Measurements from ENCODE around the gene ZNF800. TPM values are rescaled to one million over a fixed set of nuclear protein-coding genes. Genes with fewer than 3 reads are reported as not detected.

ZNF800 gene
- total RNA-seq, 1 donor from 2014 or later: 24.6 TPM

DNA sequence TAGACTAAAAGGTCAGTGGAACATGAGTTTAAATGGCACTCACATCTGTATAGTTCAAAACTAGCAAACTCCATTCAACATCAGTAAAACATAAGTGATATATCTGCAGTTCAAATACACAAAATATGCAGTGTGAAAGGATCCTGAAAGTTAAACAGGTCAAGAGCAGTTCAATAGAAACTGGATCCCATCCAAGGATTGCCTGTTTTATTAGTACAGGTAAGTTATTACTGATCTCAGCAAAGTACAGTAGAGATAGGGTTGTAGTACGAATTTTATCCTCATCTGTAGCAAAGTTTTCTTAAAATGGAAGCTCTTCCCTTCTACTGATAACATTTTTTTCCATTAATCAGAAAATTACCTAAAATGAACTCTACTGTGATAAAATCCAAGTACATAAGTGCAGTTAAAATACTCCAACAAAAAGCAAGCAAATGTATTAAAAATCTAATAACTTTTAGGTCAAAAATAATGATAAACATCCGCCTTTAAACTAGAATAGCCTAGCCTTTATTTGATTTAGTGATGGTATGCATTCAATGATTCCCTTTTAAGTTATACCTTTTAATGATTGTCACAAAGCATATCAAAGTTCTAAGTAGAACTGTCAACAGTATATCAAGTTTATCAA is 2.2 kb downstream of the ZNF800 start:
- DNase-seq (ENCODE audit: low read depth): no peak

DNA sequence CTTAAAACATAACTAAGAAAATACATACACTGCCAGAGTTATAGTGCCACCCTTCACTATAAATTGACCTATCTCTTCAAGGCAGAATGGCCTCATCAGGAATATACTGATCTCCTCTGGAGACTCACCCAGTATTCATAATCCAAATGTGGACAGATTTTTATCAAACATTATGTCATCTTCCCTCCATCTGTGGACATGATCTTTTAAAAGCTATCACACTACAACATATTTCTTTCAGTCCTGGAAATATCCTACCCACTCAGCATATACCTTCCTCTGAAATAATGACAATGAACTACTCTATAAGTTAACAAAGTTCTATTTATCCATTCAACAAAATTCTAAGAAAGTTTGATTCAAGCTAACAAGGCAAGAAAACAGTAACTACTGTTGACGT is 3.2 kb downstream of the ZNF800 start:
- DNase-seq (ENCODE audit: low read depth): no peak

DNA sequence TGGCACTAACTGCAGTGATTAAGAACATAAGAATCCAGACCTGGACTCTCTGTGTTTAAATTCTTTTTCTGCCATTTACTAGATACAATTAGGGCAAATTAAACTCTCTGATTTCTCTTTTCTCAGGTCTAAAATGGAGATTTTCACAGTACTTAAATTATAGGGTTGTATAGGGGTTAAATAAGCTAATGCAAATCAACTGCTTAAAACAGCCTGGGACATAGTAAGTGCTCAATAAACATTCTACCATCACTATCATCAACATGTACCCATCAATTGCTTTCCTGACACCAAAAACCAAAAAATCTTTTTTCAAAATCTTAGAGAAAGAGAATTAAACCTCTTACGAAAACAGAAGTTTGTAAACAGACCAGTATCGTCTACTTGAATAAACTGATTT is 4.5 kb downstream of the ZNF800 start:
- DNase-seq (ENCODE audit: low read depth): no peak

DNA sequence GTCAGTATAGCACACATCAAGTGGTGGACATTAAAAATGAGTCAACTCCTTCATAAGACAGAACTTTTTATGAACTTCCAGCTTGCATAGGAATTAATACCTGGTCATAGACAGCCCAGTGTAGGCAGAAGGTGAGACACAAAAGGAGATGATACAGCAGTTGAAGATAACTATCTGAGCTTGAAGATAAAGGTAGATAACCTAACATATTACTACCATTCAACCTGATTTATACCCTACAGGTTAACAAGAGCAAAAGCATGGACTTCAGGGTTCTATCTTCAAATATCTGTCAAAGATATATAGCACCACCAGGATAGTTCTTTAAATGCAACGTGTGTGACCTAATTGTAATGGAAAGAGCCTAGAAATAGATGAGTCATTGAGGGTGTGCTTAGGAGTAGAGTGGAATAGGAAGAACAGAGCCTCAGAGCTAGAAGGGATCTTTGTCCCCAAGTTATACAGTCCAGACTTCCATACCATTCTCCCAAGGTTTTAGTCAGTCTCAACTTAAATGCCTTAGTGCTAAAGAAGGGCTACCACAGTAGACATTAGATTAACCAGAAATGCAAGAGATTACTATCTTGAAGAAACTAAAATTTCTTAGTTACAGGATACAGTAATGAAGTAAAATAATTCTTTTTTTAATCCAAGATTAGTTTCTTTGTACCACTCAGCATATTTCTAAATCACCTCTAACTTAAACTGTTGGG is 9.2 kb downstream of the ZNF800 start:
- DNase-seq (ENCODE audit: low read depth): peak; percentile 40

DNA sequence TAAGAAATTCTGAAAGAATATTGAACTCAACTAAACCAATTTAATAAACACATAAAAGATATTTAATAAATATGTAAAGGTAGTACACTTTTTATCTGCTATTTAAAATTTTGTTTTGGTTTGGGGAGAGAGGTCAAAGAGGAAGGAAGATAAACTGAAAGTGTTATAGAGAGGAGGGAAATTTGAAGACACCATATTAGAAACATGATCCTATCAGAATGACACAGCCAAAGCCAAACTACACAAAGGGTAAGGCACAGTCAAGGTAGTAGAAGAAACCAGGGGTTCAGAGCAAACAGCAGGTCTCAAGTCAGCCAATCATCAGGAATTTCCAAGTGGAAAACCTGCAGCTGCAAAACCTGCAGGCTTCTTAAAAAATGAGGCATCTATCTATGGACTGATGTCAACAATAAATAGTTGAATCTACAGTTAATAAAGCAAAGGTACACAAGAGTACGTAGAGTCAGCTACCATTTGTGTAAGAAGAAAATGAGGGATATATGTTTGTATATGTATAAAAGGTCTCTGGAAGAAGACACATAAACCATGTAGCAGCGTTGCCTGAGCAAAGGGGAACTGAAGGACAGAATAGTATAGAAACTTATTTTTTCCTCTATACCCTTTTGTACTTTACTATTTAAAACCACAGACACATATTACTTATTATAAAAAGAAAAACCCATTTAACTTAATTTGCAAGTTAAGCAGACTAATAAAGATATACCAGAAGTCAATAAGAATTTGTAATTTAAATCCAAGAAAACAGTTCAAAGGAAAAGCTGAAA is 10.0 kb downstream of the ZNF800 start:
- DNase-seq (ENCODE audit: low read depth): no peak

DNA sequence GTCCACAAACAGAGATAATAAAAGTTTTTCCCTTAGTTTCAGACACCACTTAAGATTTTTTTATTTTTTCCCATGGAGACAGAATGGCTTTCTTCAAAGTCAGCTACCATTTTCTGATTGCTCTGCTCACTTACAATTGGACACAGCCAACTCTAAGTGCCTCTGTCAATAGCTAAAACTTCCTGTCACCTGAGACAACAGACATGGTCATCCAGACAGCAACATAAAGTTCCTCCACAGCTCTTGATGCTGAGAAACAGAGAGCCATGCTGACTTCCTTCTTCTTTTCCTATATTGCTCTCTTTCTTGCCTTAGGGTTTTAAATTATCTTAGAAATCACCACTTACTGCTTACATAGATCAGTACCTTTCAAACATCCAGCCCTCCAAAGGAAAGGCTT is 12.0 kb downstream of the ZNF800 start:
- DNase-seq (ENCODE audit: low read depth): no peak

DNA sequence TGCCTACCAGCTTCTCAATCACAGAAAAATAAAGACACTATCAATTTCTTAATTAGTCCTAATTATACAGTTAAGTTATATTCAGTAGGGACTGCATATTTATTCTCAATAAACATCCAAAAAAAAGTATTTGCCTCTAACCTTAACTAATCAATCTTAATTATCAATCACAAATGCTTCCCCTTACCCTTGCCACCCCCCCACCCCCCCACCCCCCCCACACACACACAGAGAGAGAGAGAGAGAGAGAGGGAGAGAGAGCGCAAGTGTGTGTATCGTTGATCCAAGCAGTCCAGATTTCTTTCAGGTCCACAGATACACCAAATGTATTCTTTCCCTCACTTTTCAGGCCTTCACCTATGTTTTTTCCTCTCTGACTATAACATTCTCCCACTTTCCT is 12.9 kb downstream of the ZNF800 start:
- DNase-seq (ENCODE audit: low read depth): no peak

- no peak for DNase-seq (ENCODE audit: low read depth)
Observed at GRCh38 chr7:127378537-127378936, 14.0 kb downstream of the ZNF800 start.

DNA sequence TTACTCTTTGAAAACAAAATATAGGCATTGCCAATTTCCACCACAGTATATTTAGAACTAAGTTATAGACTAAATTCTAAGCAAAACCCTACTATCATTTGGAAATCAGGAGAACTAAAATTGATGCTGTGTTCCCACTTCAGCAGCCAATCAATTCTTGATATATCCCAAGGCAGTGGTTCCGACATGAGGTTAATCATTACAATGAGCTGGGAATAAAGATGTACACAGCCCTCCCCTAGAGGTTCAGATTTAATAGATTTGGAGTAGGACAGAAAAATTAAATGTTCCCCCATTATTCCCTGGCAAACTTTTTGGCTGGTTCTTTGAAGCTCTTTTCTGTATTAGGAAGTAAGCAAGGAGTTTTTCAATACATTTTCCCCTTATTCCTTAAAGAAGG is 15.1 kb downstream of the ZNF800 start:
- peak; percentile 7 for DNase-seq (ENCODE audit: low read depth)

DNA sequence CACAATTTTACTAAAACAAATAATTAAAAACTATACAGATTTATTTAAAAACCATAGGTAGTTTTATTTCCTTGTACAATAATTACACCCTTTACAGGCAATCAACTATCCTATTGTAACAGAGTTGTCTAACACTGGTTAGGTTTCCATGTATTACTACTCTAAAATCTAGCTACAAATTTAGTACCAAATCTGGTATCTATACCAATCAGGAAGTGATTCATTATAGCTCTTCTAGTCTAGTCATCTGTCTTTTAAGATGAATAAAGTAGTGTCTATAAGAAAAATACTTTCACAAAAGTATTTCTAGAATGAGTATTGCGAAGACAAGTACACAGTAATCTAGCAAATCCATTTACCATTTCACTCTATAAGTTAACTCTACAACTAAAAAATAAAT is 16.9 kb downstream of the ZNF800 start:
- no peak for DNase-seq (ENCODE audit: low read depth)

- DNase-seq (ENCODE audit: low read depth): no peak
Observed at GRCh38 chr7:127367679-127368078, 24.8 kb downstream of the ZNF800 start.

DNA sequence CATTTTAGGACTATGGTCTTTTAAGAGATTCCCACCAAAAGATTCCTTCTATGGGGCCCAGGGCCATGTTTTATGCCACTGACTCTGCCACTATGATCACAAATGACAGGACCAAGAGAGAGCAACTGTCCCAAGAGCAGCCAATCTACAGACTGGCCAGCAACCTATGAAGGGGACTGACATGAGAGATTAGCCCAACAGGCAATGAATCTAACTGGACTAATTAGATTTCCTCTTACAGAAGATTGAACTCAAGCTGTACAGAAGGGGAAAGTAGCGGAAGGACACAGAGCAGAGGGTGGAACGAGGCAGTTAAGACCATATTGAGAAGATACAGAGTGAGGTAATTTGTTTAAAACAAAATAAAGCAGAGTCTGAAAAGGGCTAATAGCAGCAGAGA is 25.8 kb downstream of the ZNF800 start:
- DNase-seq (ENCODE audit: low read depth): no peak

DNA sequence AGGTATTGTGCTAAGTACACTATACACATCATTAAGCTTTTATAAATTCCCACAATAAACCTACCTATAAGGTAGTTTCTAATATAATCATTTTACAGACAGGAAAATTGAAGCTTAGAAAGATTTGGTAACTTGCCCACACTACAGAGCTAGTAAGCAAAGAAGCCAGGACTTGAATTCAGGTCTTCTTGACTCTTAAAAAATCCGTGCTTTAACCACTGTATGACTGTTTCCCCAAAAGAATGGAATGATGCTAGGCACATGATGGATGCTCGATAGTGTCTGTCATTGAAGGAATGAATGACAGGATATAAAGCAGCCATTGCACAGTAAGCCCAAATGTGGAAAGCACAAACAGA is 26.6 kb downstream of the ZNF800 start:
- DNase-seq (ENCODE audit: low read depth): no peak

- DNase-seq (ENCODE audit: low read depth): no peak
Observed at GRCh38 chr7:127365164-127365956, 27.1 kb downstream of the ZNF800 start.

DNA sequence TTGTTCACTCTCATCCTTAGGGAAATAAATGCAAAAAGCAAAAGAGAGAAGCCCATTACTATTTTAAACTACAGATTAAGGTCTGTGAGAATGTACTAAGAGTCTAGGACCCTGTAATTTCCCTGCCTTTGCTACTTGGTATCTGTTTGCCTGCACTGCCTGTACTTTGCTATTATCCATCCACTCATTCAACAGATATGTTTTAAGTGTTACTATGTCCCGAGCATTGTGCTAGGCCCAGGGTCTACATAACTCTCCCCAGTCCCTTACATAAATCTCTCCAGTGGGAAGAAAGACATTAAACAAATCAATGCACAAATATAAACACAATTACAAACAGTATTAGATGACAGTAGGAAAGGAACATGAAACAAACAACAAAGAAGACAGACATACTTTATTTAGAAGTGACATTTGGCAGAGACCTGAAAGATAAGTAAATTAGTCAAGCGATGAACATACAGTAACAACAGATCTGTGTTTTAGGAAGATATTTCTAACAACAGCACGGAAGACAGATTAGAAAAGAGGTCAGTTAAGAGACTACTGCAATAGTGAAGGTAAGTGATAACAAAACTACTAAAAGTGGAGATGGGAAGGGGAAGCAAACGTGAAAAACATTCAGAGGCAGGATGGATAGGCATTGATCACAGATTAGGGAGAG is 30.0 kb downstream of the ZNF800 start:
- no peak for DNase-seq (ENCODE audit: low read depth)

DNA sequence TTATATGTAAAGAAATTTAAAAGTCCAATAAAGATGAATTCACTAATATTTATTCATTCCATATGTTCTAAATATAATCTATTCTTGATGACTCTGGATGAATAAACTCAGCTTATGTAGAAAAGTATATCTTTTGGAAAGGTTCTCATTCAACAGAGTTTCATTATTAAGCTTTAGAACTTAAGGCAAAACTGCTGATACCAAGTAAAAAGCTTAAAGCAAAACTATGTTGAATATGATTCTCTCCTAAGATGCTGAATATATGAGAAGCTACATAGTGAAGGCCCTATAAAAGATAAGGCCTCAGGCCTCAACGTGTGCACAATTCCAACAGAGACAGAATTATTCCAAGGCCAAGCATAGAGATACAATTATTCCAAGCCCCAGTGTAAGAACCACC is 30.8 kb downstream of the ZNF800 start:
- no peak for DNase-seq (ENCODE audit: low read depth)

DNA sequence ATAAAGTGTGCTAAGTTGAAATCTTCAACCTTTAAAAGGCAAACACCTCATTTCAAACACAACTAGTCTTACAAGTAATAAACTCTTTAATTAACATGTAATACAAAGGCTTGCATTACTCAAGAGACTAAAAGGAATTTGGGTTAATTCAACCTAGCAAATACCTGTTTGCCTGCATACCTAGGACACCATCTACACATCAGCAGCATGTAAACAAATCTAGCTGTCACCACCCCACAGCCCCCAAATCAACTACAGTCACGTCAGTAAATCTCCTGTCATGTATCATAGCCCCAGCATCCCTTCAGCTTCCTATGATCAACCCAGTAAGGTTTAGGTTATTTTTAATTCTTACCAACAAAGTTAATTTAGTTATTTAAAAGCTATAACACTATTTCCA is 33.5 kb downstream of the ZNF800 start:
- DNase-seq (ENCODE audit: low read depth): no peak

- no peak for DNase-seq (ENCODE audit: low read depth)
Observed at GRCh38 chr7:127353897-127354296, 38.6 kb downstream of the ZNF800 start.

DNA sequence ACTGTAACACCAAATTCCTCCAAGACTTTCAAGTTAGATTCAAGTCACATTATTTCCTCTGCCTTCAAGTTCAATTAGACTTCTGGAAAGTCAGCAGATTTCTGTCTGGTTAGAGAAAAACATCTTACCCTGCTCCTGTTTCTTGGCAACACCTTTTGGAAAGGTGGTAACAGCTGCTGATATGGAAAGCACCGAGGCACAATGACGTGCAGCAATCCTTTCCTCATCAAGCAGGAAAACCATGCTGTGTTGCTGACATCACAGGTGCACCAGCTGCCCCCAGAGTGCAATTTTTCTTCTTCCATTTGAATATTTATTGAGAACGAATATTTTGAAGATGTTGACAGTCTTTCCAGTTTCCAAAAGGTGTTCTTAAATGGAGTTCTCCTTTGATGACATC is 41.9 kb downstream of the ZNF800 start:
- DNase-seq (ENCODE audit: low read depth): no peak

GRCh38 chr7:127349881-127350280 is 42.6 kb downstream of the ZNF800 start:
- DNase-seq (ENCODE audit: low read depth): no peak

DNA sequence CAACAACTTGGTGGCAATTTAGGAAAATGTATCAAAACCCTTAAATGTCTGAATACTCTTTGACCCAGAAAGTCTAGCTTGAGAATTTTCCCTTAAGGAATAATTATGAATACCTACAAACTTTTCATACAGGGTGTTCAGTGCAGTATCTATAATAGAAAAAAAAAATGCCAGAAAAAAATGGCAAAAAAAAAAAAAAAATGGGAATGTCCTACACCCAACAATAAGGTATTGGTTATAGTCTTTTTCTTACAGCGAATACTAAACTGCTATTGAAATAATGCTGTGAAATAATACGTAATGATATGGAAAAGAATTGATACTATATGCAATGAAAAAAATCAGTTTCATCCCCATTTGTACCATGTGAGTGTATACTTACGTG is 44.3 kb downstream of the ZNF800 start:
- no peak for DNase-seq (ENCODE audit: low read depth)
